Fibroblast of mammary gland (primary cell): Measurements from ENCODE around the gene DPP9.

ENCODE experiments used
- DNase-seq: peaks from one replicate; pipeline ENCODE4 v3.0.0-alpha.2; 2010; ENCODE audit warnings: low read depth
- H3K4me3 ChIP-seq: 2 replicates; pipeline ENCODE4 v1.5.1; 2011; ENCODE audit warnings: low read depth, mild to moderate bottlenecking, low read length, moderate library complexity; ENCODE audit not compliant: control insufficient read depth
- TF ChIP-seq, protein P1 (sequence below): conservative IDR thresholded peaks from 2 replicates; pipeline ENCODE4 v1.5.1; 2011; ENCODE audit warnings: low read depth, low read length, inconsistent platforms; ENCODE audit not compliant: control insufficient read depth, insufficient read depth

Gene DPP9

DNA sequence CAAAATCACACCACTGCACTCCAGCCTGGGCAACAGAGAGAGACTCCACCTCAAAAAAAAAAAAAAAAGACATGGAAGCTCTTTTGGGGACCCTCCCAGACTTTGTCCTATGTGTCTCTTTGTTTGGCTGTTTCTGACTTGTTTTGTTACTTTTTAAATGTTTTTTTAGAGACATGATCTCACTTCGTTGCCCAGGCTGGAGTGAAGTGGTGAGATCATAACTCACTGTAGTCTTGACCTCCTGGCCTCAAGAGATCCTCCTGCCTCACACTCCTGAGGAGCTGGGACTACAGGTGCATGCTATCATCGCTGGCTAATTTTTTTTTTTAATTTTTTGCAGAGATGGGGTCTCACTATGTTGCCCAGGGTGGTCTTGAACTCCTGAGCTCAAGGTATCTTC, 16.4 kb upstream of the DPP9 start:
- no peak for DNase-seq
- TF ChIP-seq, protein P1, sequence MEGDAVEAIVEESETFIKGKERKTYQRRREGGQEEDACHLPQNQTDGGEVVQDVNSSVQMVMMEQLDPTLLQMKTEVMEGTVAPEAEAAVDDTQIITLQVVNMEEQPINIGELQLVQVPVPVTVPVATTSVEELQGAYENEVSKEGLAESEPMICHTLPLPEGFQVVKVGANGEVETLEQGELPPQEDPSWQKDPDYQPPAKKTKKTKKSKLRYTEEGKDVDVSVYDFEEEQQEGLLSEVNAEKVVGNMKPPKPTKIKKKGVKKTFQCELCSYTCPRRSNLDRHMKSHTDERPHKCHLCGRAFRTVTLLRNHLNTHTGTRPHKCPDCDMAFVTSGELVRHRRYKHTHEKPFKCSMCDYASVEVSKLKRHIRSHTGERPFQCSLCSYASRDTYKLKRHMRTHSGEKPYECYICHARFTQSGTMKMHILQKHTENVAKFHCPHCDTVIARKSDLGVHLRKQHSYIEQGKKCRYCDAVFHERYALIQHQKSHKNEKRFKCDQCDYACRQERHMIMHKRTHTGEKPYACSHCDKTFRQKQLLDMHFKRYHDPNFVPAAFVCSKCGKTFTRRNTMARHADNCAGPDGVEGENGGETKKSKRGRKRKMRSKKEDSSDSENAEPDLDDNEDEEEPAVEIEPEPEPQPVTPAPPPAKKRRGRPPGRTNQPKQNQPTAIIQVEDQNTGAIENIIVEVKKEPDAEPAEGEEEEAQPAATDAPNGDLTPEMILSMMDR: no peak
- no peak overlapping the region for H3K4me3 ChIP-seq

DNA sequence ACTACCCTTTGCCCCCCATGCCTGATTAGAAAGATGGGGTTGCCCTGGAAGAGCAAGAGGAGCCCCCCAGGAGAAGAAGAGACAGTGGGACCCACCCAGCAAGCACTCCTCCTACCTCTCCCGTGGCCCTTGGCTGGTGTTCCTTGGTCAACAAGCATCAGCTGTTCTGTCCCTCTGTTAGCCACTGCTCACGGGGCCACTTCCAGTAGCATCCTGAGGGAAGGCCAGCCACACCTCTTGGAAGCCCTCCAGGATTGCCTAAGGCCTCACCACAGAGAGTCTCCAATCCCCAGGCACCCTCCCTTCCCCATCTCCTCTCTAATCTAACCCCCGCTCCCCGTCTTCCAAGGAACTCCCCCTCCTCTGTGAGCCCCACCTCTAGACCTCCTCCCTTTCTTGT, 15.1 kb upstream of the DPP9 start:
- no peak overlapping the region for H3K4me3 ChIP-seq
- DNase-seq: peak; percentile 22
- TF ChIP-seq, protein P1: no peak

DNA sequence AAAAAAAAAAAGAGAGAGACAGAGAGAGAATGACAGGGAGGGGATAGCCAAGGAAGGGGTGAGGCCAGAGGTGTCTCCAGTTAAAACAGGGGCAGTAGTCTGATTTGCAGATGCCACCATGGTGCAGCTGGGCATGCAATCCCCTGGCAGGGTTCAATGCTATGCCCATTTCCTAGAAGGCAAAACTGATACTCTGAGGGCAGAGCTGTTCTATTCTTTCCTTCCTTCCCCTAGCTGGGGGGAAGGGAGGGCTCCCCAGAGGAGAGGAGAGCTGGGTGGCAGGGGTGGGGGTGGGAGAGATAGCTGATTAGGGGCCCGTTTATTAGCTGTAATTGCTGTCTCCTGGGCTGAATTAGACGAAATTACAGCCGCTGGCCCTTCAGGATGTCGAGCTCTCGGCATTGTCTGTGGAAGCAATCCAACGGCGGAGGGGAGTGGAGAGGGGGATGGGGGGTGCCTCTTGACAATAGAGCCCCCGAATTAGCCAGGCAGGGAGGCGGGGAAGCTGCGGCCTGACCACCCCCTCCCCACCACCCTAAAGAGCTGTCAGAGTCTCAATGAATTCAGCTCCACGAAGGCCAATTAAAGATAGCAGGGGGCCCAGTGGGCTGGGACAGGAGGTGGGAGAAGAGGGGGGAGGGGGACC, 14.4 kb upstream of the DPP9 start:
- no peak for DNase-seq
- no peak overlapping the region for H3K4me3 ChIP-seq
- TF ChIP-seq, protein P1: no peak

DNA sequence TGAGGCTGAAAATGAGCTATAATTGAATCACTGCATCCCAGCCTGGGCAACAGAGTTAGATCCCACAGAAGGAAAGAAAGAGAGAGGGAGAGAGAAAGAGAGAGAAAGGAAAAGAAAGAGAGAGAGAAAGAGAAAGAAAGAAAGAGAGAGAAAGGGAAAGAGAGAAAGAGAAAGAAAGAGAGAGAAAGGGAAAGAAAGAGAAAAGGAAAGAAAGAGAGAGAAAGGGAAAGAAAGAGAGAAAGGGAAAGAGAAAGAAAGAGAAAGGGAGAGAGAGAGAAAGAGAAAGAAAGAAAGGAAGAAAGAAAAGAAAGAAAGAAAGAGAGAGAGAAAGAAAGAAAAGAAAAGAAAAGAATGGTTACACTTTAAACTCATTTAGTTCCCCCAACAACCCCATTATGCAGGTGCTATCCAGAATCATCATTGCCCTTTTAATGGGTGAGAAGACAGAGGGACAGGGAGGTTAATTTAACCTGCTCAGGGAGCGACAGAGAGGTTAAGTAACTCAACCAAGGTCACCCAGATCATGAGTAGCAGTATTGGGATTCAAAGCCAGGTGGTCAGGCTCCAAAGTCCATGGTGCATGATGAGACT, 10.2 kb upstream of the DPP9 start:
- H3K4me3 ChIP-seq: no peak overlapping the region
- DNase-seq: no peak
- TF ChIP-seq, protein P1: no peak

DNA sequence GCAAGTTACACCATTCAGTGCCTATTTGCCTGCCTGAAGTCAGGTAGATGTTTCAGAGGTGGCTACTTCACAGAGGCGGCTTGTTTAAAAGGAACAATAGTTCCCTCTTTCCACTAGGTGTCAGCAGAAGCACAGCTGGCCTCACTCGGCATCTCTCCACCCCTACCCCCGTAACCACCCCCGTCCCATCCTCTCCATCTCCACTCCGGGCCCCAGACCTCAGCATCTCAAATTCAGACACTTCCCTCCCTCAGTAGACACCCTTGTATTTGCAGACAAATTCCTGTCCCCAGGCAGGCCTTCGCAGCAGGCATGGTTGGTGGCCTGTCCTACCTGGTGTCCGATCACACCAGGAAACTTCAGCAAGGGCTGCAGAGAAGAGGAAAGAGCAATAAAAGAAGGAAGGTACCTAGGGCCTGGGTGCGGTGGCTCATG, 9.1 kb upstream of the DPP9 start:
- peak; percentile 62 for DNase-seq
- TF ChIP-seq, protein P1: peak; percentile 80
- H3K4me3 ChIP-seq: no peak overlapping the region

DNA sequence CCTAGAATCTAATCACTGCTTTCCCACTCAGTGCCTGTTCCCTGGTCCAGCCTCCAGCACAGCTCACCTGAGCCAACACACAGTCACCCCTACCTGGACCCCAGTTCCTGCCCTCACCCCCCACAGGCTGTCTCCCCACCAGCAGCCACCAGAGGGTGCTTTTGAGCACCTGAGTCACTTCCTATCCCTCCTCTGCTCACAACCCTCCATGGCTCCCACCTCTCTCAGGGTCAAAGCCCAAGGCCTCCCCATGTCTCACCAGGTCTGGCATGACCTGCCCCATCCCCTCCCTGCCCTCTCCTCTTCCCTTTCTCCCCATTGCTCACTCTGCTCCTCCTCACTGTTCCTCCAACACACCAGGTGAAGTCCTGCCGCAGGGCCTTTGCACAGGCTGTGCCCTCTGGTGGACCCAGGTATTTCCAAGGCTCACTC, 7.1 kb upstream of the DPP9 start:
- no peak for DNase-seq
- TF ChIP-seq, protein P1: peak; percentile 58
- no peak overlapping the region for H3K4me3 ChIP-seq

DNA sequence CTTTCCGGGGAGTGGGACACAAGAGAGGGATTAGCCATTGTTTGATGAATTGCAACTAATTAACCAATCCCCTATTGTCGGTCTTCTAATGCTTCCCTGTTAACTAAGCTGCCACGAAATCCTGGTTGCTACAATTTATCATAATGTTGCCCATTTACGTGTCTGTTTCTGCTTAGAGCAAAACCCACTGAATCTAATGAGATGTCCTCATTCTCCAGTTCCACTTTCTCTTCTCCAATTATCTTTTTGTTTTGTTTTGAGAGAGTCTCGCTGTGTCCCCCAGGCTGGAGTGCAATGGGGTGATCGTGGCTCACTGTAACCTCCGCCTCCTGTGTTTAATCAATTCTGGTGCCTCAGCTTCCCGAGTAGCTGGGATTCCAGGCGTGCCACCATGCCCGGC, 5.2 kb upstream of the DPP9 start:
- TF ChIP-seq, protein P1: no peak
- no peak for DNase-seq
- no peak overlapping the region for H3K4me3 ChIP-seq
